Activated CD4-positive, alpha-beta T cell treated with anti-CD3 and anti-CD28 coated beads, Interleukin-10, Interleukin-2, amounts not matched to agents 100 ng/mL and 50 ng/mL, durations not matched to agents 16 hours and 8 hours (primary cell): ENCODE results near the gene RIPPLY3.

ENCODE experiments used
- DNase-seq: peaks from one replicate; pipeline ENCODE4 v3.0.0-alpha.2; 2020

RIPPLY3 gene

GRCh38 chr21:37006486-37007291, at the start of gene RIPPLY3:
RIPPLY3 (plus strand) TSS chr21:37006702; CDS start chr21:37006773, 71 bp downstream.
- no peak for DNase-seq

DNA sequence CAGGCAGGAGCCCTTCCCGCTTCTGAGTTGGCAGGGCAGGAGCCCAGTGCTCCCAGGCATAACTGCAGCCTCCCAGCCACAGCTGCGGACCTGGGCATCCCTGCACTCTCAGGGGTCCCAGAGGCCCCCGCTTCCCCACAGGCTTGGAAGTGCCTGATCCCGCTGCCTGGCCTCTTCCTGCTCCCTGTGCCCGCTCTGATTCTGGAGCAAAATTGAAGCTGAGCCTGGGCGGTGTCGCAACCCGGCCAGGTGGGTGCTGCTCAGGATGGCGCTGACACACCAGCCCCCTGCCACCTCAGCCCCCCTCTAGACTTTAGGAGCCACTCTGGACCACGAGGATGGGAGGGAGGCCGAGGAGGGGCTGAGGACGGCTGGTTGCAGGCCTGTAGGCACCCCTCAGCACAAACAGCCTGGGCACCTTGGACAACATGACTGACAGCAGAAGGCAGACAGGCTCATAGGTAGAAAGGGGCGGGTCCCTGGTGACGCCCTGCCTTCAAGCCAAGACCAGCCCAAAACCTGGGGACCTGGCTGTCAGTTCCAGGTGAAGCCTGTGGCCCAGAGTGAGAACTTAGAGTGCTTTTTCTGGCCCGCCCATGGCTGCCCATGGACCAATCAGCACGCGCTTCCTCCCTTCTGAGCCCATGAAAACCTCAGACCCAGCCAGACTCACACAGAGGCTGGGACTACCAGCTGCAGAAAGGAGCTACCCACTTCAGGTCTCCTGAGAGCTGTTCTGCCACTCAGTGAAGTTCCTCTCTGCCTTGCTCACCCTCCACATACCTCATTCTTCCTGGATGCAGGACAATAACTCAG, 47.3 kb upstream of the RIPPLY3 start:
- no peak for DNase-seq

DNA sequence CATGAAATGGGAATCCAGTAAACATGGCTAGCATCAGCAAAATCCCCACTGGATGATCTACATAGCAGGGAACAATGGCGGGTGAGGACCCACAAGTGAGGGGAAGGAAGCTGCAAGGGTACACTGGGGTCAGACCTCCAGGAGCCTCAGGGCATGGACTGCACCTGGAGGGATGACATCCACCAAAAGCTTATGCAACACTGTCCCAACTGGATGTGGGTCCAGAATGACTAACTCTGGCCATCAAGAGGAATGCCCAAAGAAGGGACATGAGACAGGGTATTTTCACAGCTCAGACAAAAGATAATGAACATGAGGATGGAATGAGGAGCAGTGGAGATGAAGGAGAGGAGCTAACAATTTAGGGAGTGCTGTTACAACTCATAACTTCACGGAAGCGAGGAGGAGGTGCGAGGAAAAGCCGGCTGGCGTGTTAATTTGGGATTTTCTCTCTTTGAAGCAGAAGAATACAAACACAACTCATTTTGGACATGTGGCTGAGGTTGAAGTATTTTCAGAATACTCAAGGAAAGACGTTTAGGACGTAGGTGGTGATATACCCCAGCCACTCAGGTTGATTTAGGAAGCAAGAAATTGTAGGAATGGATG, 45.7 kb upstream of the RIPPLY3 start:
- DNase-seq, result no peak

GRCh38 chr21:36962098-36962780, 44.3 kb upstream of the RIPPLY3 start:
- DNase-seq, result no peak

GRCh38 chr21:36964398-36964797, 42.1 kb upstream of the RIPPLY3 start:
- no peak for DNase-seq

DNA sequence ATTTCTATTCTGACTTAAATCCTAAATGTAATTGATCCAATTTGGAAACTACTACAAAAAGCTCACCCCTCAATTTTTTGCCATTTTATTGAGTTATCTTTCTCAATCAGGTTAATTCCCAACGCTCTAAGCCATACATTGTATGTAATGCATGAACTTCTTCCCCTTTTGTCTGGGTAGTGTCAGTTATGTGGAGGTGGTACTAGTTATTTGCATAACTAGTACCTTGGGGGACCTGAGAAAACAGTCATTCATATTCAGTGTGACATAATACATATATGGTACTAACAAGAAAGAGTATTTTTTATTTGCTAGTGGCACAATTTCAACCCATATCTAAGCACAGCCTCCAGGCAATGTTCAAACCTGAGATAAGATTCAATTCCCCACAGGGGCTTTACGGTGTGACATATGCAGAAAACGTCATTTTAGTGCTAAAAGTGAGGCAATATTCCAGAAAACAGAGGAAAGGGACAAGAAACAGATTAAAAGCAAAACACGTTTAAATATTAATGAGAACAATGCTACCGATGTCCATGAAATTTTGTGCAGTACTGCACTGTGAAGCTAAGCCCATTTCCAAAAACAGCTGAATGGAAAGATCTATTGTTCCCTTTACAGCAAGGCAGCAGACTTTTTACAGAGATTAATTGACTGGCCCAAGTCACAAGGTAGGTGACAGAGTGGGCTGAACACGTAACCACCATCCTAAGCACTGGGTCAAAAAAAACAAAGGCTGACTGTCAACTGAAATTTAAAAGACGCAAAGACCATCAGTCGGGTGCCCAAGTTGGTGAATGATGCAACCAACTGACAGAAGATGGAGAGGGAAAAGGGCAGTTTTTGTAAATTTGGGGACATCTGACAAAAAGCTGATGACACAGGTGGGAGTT, 41.4 kb upstream of the RIPPLY3 start:
- no peak for DNase-seq

- DNase-seq, result no peak
These were observed 40.8 kb upstream of the RIPPLY3 start for GRCh38 chr21:36965720-36966065.

GRCh38 chr21:36966066-36966820, 40.3 kb upstream of the RIPPLY3 start, which contains the start of gene HLCS:
HLCS (minus strand) TSS chr21:36966669; CDS start chr21:36966638, 31 bp downstream.
- peak; percentile 82 for DNase-seq

- DNase-seq, result no peak
These were observed 39.4 kb upstream of the RIPPLY3 start for GRCh38 chr21:36966821-36967768.

DNA sequence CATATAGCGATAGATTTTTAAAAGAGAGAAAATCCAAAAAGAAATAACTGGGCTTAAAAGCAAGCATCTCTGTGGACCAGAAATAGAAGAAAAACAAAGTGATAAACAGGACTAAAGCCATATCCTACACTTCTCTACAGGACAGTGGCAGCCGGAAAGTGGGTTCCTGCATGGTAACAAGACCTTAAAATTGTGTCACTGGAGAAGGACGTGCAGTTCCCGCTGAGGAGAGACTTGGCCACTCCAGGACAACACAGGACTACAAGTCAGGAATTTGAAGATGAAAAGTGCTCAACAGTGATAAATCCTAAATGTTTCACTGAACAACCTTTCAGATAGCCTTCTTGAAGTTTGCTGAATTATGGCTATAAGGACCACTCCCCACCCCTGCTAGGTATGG, 38.1 kb upstream of the RIPPLY3 start:
- no peak for DNase-seq

- DNase-seq, result no peak
These were observed 37.5 kb upstream of the RIPPLY3 start for GRCh38 chr21:36968976-36969375.

DNA sequence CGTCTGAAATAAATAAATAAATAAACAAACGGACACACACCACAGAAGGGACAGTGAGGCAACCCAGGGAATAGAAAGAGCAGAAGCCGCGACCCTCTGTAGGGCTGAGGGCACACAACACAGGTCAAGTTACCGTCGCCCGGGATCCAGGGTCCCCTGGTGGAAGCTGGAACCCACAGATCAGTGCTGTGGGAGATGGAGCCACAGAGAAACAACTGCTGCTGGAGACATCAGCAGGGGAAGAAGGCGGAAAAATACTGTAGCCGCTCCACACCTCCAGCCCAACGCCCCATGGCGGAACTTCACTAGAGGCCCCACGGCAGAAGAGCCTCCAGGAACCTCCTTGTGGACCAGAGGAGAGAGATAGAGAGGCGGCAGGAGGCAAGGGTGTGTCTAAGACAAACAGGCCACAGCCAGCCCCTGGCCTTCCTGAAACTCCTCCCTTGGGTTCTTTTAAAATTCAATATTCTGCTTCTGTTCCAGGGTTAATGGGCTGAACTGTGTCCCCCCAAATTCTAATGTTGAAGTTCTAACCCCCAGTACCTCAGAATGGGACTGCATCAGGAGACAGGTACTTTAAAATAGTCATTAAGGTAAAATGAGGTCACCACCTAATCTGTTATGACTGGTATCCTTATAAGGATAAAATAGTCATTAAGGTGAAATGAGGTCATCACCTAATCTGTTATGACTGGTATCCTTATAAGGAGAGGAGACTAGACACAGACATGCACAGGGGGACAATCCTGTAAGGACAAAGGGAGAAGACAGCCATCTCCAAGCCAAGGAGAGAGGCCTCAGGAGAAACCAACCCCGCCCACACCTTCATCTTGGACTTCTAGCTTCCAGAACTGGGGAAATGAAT, 32.3 kb upstream of the RIPPLY3 start:
- DNase-seq, result peak; percentile 15

DNA sequence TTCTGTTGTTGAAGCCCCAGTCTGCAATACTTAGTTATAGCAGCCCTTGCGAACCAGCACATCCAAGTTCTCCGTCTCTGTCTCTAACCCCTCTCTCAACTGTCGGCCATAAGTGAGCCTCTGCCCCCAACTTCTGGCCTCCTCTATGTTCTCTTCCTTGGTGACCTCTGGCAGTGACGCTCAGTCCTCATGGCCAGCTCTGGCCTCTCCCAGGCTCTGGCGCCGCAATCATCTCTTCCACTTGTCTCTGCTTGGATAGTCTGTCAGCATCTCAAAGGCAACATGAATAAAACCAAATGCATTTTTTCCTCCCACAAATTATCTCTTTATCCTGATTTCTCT, 31.7 kb upstream of the RIPPLY3 start:
- no peak for DNase-seq

DNA sequence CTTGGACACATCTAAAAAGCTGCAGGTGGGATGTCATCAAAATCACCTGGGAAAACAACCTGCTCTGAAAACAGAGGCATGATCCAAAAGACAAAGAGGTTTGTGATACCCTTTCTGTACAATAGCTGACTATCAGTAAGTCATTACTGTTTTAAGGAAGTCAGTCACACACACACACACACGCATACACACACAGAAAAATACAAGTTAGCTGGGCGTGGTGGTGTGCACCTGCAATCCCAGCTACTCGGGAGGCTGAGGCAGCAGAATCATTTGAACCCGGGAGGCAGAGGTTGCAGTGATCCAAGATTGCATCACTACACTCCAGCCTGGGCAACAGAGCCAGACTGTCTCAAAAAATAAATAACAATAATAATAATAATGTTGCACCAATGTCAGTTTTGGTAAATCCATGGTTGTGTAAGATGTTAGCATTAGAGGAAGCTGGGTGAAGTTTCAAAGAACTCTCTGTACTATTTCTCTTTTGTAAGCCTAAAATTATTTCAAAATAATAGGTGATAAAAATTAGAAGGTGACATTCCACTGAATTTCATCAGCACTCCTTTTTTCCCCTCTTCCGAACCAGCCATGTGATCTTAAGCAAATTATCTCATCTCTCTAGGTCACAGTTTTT, 30.2 kb upstream of the RIPPLY3 start:
- no peak for DNase-seq

GRCh38 chr21:36976882-36977651, 29.4 kb upstream of the RIPPLY3 start:
- DNase-seq, result peak; percentile 32

DNA sequence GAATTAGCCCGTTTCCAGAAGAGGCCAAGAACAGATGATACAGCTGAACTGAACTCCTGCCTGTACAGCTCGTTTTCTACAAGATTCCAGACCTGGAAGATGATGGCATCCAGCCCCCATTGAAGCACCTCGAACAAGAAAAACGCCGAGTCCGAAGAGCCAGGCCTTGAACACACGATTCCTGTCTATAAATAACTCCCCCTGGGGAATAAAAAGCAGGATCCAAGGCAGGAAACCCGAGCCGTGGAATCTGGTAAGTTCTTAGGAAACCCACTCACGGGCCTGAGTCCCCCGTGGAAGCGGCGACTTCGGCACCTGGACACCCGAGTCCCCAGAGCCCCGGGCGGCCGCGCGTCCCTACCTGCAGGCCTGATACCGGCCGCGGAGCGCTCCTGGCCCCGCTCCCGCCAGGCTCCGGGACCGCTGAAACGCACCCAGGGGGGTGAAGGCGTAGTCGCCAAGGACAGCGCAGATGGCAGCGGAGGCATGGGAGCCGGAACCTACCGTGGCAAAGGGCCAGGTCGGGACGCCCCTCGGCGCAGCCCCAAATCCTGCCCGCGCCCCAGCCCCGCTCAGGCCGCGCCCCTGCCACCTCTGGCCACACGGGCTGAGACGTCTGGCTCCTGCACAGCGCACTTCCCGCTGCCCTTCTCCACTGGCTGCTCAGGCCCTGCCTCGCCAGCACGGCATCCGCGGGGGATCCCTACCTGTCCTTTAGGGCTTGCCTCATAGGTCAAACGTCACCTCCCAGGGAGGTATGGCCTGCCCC, 26.0 kb upstream of the RIPPLY3 start:
- no peak for DNase-seq

- no peak for DNase-seq
These were observed 25.5 kb upstream of the RIPPLY3 start for GRCh38 chr21:36981049-36981391.
